ENCODE data around the gene PHACTR3.

Gene PHACTR3

DNA sequence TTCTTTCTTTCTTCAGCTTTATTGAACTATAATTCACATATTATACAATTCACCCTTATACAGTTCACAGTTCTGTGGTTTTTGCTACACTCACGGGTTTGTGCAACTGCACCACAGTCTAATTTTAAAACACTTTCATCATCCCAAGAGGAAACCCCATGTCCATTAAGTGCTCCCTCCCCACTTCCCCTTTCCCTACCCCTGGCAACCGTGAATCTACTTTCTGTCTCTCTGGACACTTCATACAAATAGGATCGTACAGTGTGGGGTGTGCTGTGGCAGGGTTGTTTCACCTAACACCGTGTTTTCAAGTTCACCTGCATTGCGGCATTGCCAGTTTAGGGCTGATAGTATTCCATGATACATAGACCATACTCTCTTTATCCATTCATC, 118.8 kb downstream of the PHACTR3 start:
- TF ChIP-seq, protein P1, sequence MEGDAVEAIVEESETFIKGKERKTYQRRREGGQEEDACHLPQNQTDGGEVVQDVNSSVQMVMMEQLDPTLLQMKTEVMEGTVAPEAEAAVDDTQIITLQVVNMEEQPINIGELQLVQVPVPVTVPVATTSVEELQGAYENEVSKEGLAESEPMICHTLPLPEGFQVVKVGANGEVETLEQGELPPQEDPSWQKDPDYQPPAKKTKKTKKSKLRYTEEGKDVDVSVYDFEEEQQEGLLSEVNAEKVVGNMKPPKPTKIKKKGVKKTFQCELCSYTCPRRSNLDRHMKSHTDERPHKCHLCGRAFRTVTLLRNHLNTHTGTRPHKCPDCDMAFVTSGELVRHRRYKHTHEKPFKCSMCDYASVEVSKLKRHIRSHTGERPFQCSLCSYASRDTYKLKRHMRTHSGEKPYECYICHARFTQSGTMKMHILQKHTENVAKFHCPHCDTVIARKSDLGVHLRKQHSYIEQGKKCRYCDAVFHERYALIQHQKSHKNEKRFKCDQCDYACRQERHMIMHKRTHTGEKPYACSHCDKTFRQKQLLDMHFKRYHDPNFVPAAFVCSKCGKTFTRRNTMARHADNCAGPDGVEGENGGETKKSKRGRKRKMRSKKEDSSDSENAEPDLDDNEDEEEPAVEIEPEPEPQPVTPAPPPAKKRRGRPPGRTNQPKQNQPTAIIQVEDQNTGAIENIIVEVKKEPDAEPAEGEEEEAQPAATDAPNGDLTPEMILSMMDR (conservative IDR thresholded peaks at IDR 0.05; ENCODE audit: low read length), result no peak
- DNase-seq (ENCODE audit: low read depth), result peak; percentile 7
- H3K4me3 ChIP-seq (ENCODE audit: low read length), result no peak overlapping the region

DNA sequence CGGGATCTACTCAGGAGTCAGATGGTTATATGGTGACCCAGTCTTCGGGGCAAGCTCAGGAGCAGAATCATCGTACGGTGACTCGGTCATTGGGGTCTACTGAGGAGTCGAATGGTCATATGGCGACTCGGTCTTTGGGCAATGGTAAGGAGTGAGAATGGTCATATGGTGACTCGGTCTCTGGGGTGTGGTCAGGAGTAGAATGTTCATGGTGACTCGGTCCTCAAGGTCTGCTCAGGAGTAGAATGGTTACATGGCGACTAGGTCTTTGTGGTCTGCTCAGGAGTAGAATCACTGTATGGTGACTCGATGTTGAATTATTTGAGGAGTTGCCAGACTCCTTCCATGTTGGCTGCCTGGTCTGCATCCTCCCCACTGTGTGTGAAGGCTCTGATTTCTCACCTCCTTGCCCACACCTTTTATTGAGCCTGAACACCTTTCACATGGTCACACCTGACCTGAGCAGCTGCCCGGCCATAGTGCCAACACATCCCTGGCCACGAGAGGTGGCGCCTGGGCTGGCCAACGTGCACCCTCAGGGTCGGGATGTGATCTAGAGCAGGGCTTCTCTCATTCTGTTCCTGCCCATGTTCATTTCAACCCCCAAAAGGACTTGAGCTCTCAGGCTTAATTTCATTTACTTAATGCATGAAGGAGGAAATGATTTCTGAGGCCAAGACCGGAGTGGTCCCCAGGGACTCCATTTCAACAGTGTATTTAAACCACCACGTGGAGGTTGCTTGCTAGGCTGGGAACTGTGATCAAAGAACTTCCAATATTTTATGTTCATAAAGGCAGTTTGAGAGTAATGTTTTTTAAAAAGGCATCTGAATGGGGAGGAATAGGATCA, 119.5 kb downstream of the PHACTR3 start:
- TF ChIP-seq, protein P1 (conservative IDR thresholded peaks at IDR 0.05; ENCODE audit: low read length), result no peak
- peak; percentile 63 for DNase-seq (ENCODE audit: low read depth)
- H3K4me3 ChIP-seq (ENCODE audit: low read length), result no peak overlapping the region

DNA sequence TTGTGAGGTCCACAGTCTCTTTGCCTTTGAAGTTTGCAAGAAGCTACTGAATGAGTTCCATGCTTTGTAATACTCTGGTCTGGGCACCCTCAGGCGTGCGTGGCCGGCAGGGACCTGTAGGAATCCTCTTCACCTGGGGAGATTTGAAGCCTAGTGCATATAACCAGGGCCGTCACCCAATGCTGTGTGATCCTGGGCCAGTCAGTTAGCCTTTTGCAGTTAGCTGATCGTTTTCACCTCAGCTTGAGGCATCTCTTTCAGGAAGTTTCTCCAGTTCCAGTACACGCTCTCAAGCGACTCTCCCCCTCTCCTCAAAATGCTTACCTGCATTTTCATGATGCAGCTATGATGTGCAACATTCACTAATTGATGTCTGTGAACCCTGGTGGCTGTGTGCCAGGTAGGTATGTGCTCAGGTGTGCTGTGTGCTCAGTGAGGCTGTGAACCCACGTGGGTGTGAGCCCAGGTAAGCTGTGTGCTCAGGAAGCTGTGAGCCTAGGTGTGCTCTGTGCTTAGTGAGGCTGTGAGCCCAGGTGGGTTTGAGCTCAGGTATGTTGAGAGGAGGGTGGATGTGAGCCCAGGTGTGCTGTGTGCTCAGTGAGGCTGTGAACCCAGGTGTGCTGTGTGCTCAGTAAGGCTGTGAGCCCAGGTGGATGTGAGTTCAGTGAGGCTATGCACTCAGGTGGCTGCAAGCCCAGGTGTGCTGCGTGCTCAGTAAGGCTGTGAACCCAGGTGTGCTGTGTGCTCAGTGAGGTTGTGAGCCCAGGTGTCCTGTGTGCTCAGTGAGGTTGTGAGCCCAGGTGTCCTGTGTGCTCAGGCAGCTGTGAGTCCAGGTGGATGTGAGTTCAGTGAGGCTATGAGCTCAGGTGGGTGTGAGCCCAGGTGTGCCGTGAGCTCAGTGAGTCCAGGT, 120.4 kb downstream of the PHACTR3 start:
- TF ChIP-seq, protein P1 (conservative IDR thresholded peaks at IDR 0.05; ENCODE audit: low read length), result no peak
- no peak for DNase-seq (ENCODE audit: low read depth)
- no peak overlapping the region for H3K4me3 ChIP-seq (ENCODE audit: low read length)

DNA sequence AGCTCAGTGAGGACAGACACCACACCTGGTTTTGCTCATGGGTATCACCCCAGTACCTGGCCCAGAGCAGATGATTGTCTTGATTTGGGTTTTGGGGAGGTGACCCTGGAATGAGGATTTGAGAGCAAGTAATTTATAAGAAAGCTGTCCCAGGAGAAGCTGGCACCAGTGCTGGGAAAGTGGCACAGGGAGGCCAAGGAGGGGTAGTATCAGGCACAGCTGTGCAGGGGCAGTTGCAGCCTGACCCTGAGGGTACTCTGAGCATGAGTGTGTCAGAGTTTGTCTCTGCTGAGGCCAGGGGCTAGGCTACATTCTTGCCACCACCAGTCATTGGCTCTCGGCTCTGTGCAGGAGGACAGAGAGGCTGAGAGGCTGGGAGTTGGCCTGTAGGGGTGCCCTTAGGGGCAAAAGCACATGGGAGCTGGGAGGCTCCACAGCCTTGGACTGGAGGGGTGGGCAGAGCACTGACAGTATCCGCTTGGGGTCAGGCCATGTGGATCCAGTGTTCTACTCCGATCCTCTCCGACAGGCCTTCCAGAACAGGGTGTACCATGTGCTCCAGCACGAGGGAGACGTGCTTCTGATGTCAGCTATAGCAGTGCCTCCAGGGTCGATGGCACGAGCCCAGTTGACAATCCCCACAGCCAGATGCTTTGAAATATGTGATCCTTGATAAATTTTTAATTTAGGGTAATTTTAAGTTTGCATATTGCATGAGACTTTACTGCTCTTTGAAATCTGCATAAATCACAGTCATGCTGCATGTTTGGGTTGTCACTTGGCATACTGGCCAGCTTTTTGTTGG, 121.3 kb downstream of the PHACTR3 start:
- no peak for DNase-seq (ENCODE audit: low read depth)
- TF ChIP-seq, protein P1 (conservative IDR thresholded peaks at IDR 0.05; ENCODE audit: low read length), result no peak
- H3K4me3 ChIP-seq (ENCODE audit: low read length), result no peak overlapping the region

DNA sequence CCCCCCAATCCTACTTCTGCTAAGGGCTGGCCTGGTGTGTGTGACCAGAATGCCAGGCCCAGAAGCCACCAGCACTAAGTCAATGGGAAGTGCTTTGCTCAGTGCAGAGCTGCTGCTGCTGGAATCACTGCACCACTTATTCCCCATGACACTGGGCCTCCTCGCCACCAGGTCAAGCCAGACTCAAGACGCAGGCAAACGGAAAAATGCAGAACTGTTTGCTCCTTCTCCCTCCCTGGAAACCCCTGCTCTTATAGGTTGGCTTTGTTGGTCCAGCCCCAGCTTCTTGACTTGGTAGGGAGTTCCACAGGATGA, 121.9 kb downstream of the PHACTR3 start:
- TF ChIP-seq, protein P1 (conservative IDR thresholded peaks at IDR 0.05; ENCODE audit: low read length), result no peak
- no peak for DNase-seq (ENCODE audit: low read depth)
- H3K4me3 ChIP-seq (ENCODE audit: low read length), result no peak overlapping the region

DNA sequence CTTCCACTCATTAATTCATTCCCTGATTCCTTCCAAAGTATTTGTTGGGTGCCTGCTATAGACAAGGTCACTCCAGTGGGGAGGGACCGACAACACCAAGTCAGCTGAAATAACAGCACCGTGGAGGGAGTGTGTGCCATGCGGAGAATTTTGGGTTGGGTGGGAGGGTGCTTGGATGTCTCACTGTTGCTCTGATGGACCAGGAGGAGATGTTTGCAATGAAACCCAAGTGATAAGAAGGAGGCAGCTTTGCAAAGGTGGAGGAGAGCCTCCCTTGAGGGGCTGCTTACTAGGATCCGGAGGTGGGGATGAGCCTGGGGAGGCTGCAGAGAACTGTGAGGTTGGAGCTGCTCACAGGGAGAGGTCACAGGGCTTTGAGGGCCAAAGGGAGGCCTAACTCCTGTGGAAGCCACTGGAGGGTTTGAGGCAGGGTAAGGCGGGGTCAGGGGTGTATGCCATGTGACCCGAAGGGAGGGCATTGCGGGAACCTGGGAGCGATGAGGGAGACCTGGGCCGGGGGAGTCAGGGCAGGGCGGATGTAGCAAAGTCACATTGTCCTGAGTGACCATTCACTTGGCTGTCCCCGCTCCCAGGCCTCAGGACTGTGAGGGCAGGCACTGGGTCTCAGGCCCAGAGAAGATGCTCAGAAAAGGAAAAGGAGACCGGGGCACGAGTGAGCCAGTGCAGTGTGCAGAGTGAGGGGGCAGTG, 124.5 kb downstream of the PHACTR3 start:
- TF ChIP-seq, protein P1 (conservative IDR thresholded peaks at IDR 0.05; ENCODE audit: low read length), result no peak
- no peak for DNase-seq (ENCODE audit: low read depth)
- no peak overlapping the region for H3K4me3 ChIP-seq (ENCODE audit: low read length)
